GM12892 (cell line): ENCODE data around the gene SCART1.
A peak's percentile ranks its signal among the peaks of the same experiment; 100 is the strongest.
"Not testable (repeated sequence)": the region's sequence is repeated elsewhere in the genome, so short reads cannot be mapped to it uniquely, and the experiment has no call there.

Source experiments
- DNase-seq: peaks from one replicate; pipeline ENCODE4 v3.0.0; 2011; ENCODE audit not compliant: insufficient read length
- FAIRE-seq: peaks from 2 replicates; lab custom pipeline; 2011; peaks lifted over from hg19 to GRCh38; lab: Jason Lieb, UNC
- POLR2A ChIP-seq: IDR thresholded peaks from 2 replicates; pipeline ENCODE4 v1.6.1; 2011; ENCODE audit warnings: low read depth, low read length, control low read depth
- POLR2AphosphoS5 ChIP-seq: IDR thresholded peaks from 2 replicates; pipeline ENCODE4 v1.6.1; 2011; ENCODE audit warnings: low read depth, low read length, control low read depth
- TAF1 ChIP-seq: IDR thresholded peaks from 2 replicates; pipeline ENCODE4 v1.6.1; 2011; ENCODE audit warnings: low read depth, mild to moderate bottlenecking, control low read depth, low read length, borderline replicate concordance

Gene SCART1

DNA sequence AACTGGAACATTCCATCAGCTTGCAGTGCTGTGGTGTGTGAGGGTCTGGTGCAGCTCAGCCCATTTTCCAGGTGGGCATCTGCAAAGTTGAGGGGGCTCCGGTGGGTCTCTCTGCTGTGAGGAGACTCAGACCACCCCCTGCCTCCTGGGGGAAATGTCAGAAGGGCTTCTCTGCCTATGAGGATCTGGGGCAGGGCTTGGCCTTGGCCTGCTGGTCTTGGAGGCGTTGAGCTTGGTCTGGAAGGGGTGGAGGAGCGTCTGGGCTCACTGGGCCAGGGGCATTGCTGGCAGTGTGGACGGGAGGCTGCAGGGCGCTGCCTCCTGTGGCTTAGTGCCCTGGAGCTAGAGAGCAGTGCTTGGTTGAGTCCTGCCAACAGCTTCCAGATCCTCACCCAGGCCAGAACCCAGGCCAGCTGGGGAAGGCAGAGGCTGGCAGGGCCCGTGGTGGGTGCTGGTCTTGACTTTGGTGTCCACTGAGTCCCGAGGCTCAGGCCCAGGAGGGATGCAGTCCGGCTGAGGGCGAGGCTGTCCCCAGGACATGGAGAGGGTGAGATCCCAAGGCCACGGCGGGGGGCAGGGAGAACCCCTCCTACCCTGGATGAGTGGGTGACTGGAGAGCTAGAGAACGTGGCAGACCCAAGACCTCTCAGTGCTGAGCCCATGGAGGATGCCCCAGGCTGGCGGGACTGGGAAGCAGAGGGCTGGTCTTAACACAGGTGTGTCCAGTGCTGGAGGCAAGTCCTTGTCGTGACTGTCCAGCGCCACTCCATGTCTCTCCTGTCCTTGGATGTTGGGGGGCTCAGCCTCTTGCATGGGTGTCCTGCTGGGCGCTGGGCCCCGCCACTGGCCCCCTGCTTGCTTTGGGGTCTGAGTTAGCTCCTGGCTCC, 32.2 kb upstream of the SCART1 start:
- TF ChIP-seq POLR2AphosphoS5 (no peak), POLR2A (no peak), TAF1 (no peak)
- FAIRE-seq (no peak), DNase-seq (no peak)

GRCh38 chr10:133422223-133422806, 31.4 kb upstream of the SCART1 start:
- FAIRE-seq (no peak), DNase-seq (no peak)
- TF ChIP-seq POLR2A = no peak

DNA sequence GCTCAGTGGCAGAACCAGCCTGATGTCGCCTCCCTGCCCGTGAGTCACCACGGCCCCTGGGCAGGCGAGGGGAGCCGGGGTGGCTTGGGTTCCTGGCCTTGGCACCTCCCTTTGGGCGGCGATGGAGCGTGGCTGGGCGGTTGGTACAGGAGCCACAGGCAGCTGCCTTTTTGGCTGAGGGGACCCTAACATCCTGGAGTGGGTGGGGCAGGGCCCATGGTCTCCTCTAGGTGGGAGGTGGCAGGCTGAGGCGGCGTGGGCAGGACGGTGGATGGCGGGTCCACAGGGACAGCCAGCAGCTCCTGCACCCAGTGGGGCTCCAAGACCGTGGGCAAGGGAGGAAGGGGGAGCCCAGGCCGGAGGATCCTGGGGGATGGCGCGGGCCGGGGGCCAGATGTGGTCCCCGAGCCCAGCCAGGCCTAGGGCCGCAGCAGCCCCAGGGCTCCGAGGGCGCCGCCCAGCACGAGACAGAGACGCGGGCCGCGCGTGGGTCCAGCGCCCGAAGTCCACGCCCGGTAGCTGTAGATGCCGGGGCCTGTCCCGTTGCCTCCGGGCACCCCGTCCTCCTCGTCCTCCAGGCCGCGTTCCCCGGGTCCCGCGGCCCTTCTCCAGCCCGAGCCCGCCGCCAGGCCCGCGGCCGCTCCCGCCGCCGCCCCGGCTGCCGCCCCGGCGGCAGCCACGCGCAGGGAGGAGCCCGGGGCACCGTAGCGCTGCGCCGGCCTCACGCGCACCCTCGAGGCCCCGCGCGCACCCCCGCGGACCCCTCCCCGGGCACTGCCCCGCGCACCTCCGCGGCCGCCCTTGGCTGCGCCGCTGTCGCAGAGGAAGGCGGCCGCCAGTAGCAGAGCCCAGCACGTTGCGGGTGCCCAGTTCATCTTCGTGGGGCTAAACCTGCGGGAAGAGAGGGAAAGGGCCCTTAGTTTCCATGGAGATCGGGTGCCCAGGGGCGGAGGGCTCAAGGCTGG, 30.7 kb upstream of the SCART1 start:
- TF ChIP-seq POLR2A (no peak), POLR2AphosphoS5 (no peak), TAF1 (no peak)
- no peak for FAIRE-seq
- DNase-seq = no peak

DNA sequence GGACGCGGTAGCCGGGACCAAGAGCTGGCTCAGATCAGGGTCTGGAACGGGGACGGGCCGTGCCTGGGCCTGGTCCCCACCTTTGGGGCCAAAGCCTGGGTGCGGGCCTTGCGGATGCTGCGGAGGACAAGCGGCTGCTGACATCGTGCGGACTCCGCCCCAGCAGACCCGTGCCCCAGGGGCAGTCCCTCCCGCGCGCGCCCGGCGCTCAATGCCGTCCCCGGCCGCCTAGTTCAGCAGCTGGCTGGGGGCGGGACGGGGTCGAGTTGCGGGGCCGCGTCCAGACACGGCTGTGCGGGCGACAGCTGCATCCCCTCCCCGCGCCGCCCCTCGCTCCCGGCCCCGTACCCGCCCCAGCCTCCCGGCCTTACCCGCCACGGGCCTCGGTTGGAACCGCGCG, 29.6 kb upstream of the SCART1 start:
- DNase-seq, FAIRE-seq: not testable (repeated sequence)

- not testable (repeated sequence) for DNase-seq, FAIRE-seq
Observed at GRCh38 chr10:133424601-133425000, 29.1 kb upstream of the SCART1 start, which contains the start of gene SPRN. TSS of gene SPRN (minus strand) at chr10:133424625. CDS start at chr10:133423681, 944 bp downstream.

DNA sequence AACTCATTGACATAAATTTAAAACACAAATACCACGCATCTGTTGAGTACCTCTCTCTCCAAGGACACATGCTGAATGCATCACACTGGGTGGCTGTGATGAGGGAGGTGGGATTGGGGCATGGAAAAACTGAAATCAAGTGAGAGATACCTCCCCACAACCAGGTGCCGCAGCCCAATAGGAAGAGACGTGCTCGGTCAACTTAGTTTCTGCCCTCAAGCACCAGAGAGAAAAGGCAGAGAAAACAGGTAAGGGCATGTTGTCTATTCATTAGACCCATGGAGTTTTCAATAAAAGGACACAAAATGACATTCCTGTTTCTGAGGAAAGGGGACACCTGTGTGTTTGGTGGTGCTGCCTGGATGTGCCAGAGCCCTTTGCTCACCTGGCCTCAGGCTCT, 24.2 kb upstream of the SCART1 start:
- FAIRE-seq, DNase-seq: not testable (repeated sequence)

GRCh38 chr10:133431888-133432613, 21.7 kb upstream of the SCART1 start:
- FAIRE-seq, DNase-seq: not testable (repeated sequence)

DNA sequence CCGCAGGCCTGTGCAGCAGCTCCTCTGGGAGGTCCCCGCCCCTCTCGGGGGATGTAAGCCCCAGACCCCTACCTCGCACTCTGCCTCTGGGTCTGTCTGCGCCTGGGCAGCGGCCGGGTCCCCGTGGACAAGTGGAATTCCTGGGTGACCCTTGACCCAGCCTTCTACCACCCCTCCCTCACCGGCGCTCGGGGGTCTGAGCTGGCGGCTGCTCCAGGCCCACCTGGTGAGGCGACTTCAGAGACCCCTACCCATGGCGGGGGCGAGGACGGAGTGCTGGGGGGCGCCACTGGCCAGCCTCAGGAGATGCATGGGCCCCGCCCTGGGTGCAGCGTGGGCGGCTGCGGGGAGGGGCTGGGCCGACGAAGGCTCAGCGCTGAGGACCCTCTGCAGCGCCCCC, 21.0 kb upstream of the SCART1 start:
- not testable (repeated sequence) for FAIRE-seq

GRCh38 chr10:133438711-133439273, 15.0 kb upstream of the SCART1 start:
- DNase-seq (peak; percentile 30), FAIRE-seq (peak; percentile 62)
- TF ChIP-seq TAF1 = no peak
- no peak for TF ChIP-seq POLR2AphosphoS5
- no peak for TF ChIP-seq POLR2A

More for the DNA sequence above, 21.0 kb upstream of the SCART1 start:
- DNase-seq = not testable (repeated sequence)

DNA sequence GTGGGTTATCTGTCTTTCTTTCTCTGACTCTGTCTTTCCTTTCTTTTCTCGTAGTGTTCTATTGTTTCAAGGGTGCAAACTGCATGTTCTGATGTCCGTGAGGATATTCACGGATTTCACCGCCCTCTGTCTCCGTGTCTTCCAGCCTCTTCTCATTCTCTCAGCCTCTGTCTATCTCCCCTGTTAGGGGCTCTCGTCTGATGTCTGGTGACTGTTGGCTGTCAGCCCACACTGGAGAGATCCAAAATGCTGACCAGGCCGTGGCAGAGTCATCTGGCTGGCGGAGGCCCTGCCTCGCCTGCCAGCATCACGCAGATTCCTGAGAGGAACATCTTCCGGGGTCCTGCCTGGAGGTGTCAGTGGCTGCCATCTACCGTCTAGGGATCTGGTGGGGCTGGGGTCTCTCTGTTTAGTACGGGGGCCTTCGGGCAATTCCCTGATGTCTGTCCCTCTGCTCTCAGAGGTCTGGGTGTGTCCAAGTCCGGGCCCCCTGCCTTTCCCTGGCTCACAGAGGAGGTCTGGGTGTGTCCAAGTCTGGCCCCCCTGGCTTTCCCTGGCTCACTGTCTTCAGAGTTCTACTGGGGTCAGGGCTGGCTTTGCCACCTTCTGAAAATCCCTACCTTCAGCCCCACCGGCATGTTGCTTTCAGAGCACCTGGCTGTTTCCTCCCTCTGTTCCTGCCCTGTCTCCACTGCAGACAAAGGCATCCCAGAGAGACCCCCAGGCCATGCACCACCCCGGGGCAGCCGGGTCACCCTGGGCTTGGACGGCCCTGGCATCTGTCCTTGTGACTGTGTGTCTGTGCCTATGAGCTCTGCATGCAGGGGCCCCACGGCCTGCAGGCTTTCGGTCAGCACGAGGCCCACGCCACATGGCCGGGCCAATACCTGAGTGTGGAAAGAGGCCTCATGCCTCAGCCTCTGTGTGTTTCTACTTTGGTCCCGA, 14.0 kb upstream of the SCART1 start:
- TF ChIP-seq POLR2A = no peak
- TF ChIP-seq TAF1 = no peak
- TF ChIP-seq POLR2AphosphoS5 = no peak
- FAIRE-seq = no peak
- DNase-seq = no peak
